DOHH2 (cell line): ENCODE results near the gene GXYLT2.

Experiments used
- CTCF ChIP-seq: fragments of 200-600 bp; sonication (generic); IDR thresholded peaks from one replicate; pipeline ENCODE4 v1.5.1; 2014; ENCODE audit warnings: antibody characterized with exemption, mild to moderate bottlenecking, low read depth, low read length; ENCODE audit not compliant: poor library complexity, severe bottlenecking
- EZH2phosphoT487 ChIP-seq: fragments of 200-600 bp; sonication (generic); IDR thresholded peaks from 2 replicates; pipeline ENCODE4 v1.6.1; 2017; ENCODE audit warnings: borderline replicate concordance, mild to moderate bottlenecking, antibody characterized with exemption, low read length, moderate library complexity, mixed read lengths

GRCh38 chr3:72944696-72945095, 56.9 kb downstream of the GXYLT2 start:
- TF ChIP-seq CTCF (no peak), EZH2phosphoT487 (no peak)
